ENCODE measurements around the gene IGSF3. TPM values are rescaled to one million over a fixed set of nuclear protein-coding genes. Genes with fewer than 3 reads are reported as not detected.

IGSF3 gene
- total RNA-seq, 4 donors from 2014 or later: 48.1 to 59.2 (median 55.6) TPM

- no peaks in the 10 kb centered on the region for H3K9me3 ChIP-seq
- DNase-seq (ENCODE audit: low spot score in 2 of 2): no peak
- no peak overlapping the region for H3K27ac ChIP-seq
- 68% methylated on average over 20 of the region's 21 CpGs for WGBS
- peaks cover 1% of the 10 kb centered on the region for H3K36me3 ChIP-seq
- H3K4me1 ChIP-seq: peaks cover 11% of the 10 kb centered on the region
- TF ChIP-seq POLR2AphosphoS5 (IDR thresholded peaks at IDR 0.05): no peak
- TF ChIP-seq CTCF (IDR thresholded peaks at IDR 0.05): no peak
- no peak for TF ChIP-seq POLR2A (IDR thresholded peaks at IDR 0.05)
- no peak for TF ChIP-seq EP300 (IDR thresholded peaks at IDR 0.05)
- no peaks in the 10 kb centered on the region for H3K27me3 ChIP-seq
- no peak overlapping the region for H3K4me3 ChIP-seq
These were observed 88.2 kb downstream of the IGSF3 start for GRCh38 chr1:116579259-116579875.

DNA sequence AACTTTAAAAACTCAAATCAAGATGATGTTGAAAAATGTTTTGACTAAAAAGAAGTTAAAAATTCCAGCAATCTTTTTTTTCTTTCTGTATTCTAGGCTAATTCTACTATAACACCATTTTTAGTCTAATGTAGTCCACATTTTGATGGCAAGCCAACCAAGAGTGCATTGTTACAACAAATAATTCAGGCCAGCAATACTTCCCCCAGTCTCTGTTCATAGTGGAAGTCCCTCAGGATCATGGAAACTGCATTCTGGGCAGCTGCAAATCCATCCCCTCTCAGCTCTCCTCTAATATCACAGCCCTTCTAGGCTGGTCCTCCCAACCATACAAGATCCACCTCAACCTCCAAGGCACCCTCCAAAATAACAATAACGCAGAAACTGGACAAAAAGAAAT is 89.0 kb downstream of the IGSF3 start:
- TF ChIP-seq POLR2AphosphoS5 (IDR thresholded peaks at IDR 0.05) (no peak), EP300 (IDR thresholded peaks at IDR 0.05) (no peak), CTCF (IDR thresholded peaks at IDR 0.05) (no peak), POLR2A (IDR thresholded peaks at IDR 0.05) (no peak)
- no peaks in the 10 kb centered on the region for H3K36me3 ChIP-seq
- 86% methylated on average over 1 of the region's 1 CpG for WGBS
- no peaks in the 10 kb centered on the region for H3K27me3 ChIP-seq
- no peak overlapping the region for H3K4me3 ChIP-seq
- no peak for DNase-seq (ENCODE audit: low spot score in 2 of 2)
- peaks cover 11% of the 10 kb centered on the region for H3K4me1 ChIP-seq
- H3K9me3 ChIP-seq: no peaks in the 10 kb centered on the region
- H3K27ac ChIP-seq: no peak overlapping the region

GRCh38 chr1:116577759-116578314 is 89.7 kb downstream of the IGSF3 start:
- WGBS: 87% methylated on average over 5 of the region's 5 CpGs

DNA sequence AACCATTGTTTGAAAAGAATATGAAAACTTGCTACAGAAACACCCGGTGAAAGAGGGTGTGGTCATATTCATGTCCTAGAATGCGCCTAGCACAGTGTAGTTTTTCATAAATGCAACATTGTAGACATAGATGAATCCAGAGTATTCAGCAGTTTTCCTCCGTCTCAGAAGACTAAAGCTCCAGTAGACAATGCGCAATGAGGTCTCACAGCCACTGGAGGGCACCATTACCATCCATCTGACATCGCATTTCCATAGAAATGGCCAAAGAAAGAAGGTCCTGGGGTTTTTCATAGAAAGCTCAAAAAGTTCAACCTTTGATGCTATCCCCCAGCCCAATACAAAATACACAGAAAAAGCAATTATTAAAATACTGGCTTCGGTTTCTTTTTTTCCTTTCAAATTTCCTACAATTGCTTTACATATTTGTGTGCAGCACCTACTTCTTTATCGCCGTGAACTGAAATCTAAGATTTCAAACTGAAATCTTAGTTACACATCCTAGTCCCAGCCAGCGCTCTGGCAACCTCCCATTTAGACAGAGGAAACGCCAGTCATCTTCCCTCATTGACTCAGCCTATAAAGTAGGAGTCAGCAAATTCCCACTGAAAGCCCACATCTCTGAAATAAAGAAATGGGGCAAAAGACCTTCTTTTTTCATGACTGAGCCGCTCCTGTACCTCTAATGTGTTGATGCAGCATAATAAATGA is 92.8 kb downstream of the IGSF3 start:
- H3K36me3 ChIP-seq: no peaks in the 10 kb centered on the region
- no peak overlapping the region for H3K4me3 ChIP-seq
- no peak overlapping the region for H3K27ac ChIP-seq
- H3K9me3 ChIP-seq: no peaks in the 10 kb centered on the region
- peaks cover 20% of the 10 kb centered on the region for H3K4me1 ChIP-seq
- no peak for DNase-seq (ENCODE audit: low spot score in 2 of 2)
- 31% methylated on average over 11 of the region's 11 CpGs for WGBS
- TF ChIP-seq CTCF (IDR thresholded peaks at IDR 0.05): peak; percentile 70 to 84
- no peak for TF ChIP-seq POLR2A (IDR thresholded peaks at IDR 0.05)
- H3K27me3 ChIP-seq: no peaks in the 10 kb centered on the region

More at GRCh38 chr1:116577759-116578314, 89.7 kb downstream of the IGSF3 start:
- Histone ChIP-seq H3K27ac (no peak overlapping the region), H3K9me3 (no peaks in the 10 kb centered on the region), H3K27me3 (no peaks in the 10 kb centered on the region), H3K36me3 (no peaks in the 10 kb centered on the region), H3K4me3 (no peak overlapping the region), H3K4me1 (peaks cover 11% of the 10 kb centered on the region)
- no peak for TF ChIP-seq EP300 (IDR thresholded peaks at IDR 0.05)
- TF ChIP-seq CTCF (IDR thresholded peaks at IDR 0.05): no peak
- TF ChIP-seq POLR2AphosphoS5 (IDR thresholded peaks at IDR 0.05): no peak
- no peak for TF ChIP-seq POLR2A (IDR thresholded peaks at IDR 0.05)
- no peak for DNase-seq (ENCODE audit: low spot score in 2 of 2)

- no peak overlapping the region for H3K27ac ChIP-seq
- no peak for DNase-seq (ENCODE audit: low spot score in 2 of 2)
- no peaks in the 10 kb centered on the region for H3K36me3 ChIP-seq
- WGBS: 83% methylated on average over 7 of the region's 7 CpGs
- no peaks in the 10 kb centered on the region for H3K27me3 ChIP-seq
- H3K9me3 ChIP-seq: no peaks in the 10 kb centered on the region
- peaks cover 29% of the 10 kb centered on the region for H3K4me1 ChIP-seq
- no peak for TF ChIP-seq CTCF (IDR thresholded peaks at IDR 0.05)
- H3K4me3 ChIP-seq: no peak overlapping the region
These were observed 94.0 kb downstream of the IGSF3 start for GRCh38 chr1:116573431-116574095.

Data from suprapubic skin (tissue), 4 donors.